D721Med (cell line): ENCODE results near the gene LPP.

Source experiments
- DNase-seq: peaks from one replicate; pipeline ENCODE4 v3.0.0; 2011; ENCODE audit warnings: low spot score; ENCODE audit not compliant: insufficient read length
- FAIRE-seq: peaks from 2 replicates; lab custom pipeline; 2011; peaks lifted over from hg19 to GRCh38; lab: Jason Lieb, UNC
- TF ChIP-seq, protein P1 (sequence below): IDR thresholded peaks from 2 replicates; pipeline ENCODE4 v1.5.1; 2012; ENCODE audit warnings: mild to moderate bottlenecking, control low read depth; ENCODE audit not compliant: insufficient read depth; ENCODE audit errors: missing control alignments

LPP gene

DNA sequence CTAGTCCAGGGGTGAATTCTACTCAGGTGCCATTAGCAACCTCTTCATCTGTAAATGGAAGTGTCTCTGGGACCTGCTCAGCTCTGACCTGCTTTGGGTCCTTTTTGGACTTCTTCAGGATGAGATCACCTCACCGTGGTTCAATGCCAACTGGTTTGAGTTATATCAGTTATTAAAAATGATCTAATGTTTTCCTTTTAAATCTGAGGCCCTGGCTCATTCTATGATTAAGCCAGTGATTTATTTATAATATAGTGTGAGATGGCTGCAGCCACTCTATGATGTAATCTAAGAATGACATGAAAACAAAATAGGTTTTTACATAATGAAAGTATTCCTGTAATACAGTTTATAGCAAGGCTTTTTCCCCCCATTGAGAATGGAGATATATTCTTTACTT, 79.4 kb downstream of the LPP start:
- TF ChIP-seq, protein P1, sequence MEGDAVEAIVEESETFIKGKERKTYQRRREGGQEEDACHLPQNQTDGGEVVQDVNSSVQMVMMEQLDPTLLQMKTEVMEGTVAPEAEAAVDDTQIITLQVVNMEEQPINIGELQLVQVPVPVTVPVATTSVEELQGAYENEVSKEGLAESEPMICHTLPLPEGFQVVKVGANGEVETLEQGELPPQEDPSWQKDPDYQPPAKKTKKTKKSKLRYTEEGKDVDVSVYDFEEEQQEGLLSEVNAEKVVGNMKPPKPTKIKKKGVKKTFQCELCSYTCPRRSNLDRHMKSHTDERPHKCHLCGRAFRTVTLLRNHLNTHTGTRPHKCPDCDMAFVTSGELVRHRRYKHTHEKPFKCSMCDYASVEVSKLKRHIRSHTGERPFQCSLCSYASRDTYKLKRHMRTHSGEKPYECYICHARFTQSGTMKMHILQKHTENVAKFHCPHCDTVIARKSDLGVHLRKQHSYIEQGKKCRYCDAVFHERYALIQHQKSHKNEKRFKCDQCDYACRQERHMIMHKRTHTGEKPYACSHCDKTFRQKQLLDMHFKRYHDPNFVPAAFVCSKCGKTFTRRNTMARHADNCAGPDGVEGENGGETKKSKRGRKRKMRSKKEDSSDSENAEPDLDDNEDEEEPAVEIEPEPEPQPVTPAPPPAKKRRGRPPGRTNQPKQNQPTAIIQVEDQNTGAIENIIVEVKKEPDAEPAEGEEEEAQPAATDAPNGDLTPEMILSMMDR = no peak
- DNase-seq = no peak
- FAIRE-seq = no peak

DNA sequence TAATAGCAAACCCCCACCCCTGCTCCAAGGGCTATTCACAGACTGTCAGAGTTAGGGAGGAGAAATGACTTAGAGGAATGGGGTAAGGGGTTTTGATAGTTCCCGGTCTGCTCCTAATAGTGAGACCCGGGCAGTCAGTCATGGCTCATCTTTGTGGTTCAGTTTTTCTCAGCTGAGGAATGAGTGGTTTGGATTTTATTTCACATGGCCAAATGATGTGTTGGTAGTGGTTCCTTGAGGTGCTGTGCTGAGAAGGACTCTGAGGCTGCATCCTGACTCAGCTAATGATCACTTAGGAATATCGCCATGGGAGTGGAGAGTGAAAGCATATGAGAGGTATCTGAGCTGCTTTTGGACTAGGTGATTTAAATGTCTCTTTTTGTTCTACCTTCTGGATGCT, 80.2 kb downstream of the LPP start:
- FAIRE-seq = no peak
- no peak for DNase-seq
- TF ChIP-seq, protein P1 = no peak

DNA sequence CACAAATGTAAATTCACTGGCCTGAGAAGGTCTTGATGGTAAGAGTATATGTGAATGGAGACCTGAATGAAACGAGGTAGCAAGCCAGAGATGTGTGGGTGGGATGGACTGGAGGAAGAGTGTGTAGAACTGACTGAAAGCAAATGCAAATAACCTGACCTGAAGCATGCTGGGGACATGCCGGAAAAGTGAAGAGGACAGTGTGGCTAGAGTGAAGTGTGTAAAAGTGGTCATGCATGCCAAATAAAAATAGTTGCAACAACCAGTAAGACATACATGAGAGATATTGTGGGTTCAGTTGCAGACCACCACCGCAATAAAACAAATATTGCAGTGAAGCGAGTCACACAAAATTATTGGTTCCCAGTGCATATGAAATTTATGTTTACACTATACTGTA, 82.3 kb downstream of the LPP start:
- DNase-seq (no peak), FAIRE-seq (no peak)
- TF ChIP-seq, protein P1 = no peak

DNA sequence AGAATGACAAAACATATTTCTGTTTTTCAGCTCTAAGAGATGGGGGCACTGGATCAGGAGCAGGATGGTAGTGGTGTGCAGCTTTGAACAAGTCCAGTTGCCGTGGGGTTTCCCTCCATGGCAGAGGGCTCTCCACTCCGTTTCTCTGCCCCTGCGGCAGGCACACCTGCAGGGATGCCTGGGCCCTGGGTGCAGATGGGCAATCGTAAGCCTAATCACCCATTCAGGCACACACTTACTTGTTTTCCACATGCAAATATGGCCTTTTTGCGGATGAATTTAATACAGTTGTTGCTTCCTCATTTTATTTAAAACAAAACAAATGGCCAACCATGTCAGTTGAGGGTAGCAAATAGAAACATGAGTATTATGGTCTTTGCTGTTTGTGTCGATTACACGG, 85.1 kb downstream of the LPP start:
- FAIRE-seq (no peak), DNase-seq (no peak)

DNA sequence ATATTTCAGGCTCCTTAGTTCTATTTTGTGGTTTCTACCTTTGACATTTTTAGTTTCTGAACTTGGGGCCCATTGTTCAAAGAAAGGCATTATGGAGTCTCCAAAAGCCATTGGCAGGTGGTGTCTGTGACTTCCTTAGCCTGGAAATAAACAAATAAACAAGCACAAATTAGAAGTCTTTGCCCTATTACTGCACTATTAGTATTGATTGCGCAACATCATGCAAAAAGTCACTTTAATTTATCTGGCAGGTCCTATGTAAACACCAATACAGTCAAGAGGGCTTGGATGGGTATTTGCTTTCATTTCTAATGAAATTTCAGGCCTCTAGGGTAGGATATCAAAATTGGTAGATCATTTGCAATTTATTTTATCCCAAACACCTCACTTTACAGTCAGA, 85.6 kb downstream of the LPP start:
- TF ChIP-seq, protein P1 = no peak
- FAIRE-seq (no peak), DNase-seq (no peak)

More for the DNA sequence above, 85.1 kb downstream of the LPP start:
- TF ChIP-seq, protein P1 = no peak

DNA sequence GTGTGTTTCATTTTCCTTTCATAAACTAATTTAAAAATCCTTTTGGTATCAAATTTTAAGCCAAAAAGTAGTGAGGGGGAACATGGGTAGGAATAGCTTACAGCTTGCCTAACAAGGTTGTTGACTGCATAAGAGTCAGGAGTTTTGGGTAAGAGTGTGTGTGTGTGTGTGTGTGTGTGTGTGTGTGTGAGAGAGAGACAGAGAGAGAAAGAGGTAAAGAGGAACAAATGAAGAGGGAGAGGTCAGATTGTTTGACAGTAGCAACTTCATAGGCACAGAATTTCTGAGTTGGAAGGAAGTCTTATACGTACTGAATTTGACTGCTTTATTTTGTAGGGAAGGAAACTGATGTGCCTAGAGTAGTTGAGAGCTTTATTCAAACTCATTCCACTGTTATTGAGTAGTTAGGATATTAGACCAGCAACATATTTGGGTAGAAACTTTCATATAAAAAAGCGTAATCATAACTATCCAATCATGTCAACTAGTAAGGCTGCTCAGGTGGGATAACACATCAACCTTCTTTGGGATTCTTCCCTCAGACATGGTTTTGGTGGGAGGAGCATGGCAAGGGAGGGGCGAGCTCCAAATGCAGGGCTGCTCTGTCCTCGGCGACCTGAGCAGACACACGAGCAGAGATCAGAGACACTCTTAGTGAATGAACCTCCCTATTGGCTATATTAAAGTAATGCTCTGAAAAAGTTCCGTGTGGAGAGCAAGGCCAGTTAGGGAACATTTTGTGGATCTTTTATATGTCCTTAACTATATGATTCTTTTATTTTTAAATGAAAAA, 86.4 kb downstream of the LPP start:
- FAIRE-seq = no peak
- no peak for DNase-seq
- TF ChIP-seq, protein P1 = no peak

DNA sequence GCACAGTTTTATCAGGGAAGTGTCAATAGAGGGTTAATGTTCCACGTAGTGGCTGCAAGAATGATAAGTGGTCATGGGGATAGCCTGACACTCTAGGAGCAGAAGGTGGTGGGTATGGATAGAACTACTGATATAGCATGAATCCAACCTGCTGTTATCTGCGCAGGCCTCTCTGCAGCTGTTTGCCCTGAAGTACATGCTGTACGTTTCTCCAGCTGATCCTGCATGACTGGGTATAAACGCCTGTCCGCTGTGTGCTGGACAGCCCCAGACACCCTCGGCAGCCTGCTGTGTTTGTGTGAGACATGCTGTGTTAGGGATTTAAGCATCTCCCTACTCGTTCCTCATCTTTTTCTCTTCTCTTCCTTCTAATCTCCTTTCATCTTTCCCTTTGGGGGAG, 87.1 kb downstream of the LPP start:
- TF ChIP-seq, protein P1 = no peak
- no peak for FAIRE-seq
- no peak for DNase-seq
